Endothelial cell of umbilical vein (primary cell): ENCODE results near the gene KLHL21. TPM values are rescaled to one million over a fixed set of nuclear protein-coding genes. Genes with fewer than 3 reads are reported as not detected.

Experiments used
- BruUV-seq: library from RNA; stranded (reverse); fragments of 400-500 nt; replicated peaks from 2 replicates; lab custom pipeline; 2021; lab: Mats Ljungman, UMichigan
- CTCF ChIA-PET: fragments of 300-600, 350-600 bp; sonication (Branson Sonifier 250); formaldehyde crosslinking; loops from one replicate; lab custom pipeline; 2021; ENCODE audit warnings: antibody characterized with exemption, inconsistent platforms; lab: Charles Lee
- POLR2A ChIA-PET: fragments of 300-600, 350-600 bp; sonication (Branson Sonifier 250); formaldehyde crosslinking; loops from one replicate; lab custom pipeline; 2021; ENCODE audit warnings: antibody characterized with exemption, inconsistent platforms; lab: Charles Lee
- DNase-seq: peaks from one replicate; pipeline ENCODE4 v3.0.0-alpha.2; 2011; ENCODE audit warnings: low read depth, low spot score
- FAIRE-seq: peaks from 2 replicates; lab custom pipeline; 2011; peaks lifted over from hg19 to GRCh38; lab: Jason Lieb, UNC
- H2AFZ ChIP-seq: 2 replicates; pipeline ENCODE4 v1.6.0; 2012; ENCODE audit warnings: low read depth, low read length, control low read depth, inconsistent platforms
- H3K27ac ChIP-seq: 2 replicates; pipeline ENCODE4 v1.5.1; 2011; ENCODE audit warnings: low read depth, mild to moderate bottlenecking, control low read depth, low read length, moderate library complexity; ENCODE audit not compliant: insufficient read depth
- H3K27me3 ChIP-seq, 2 experiments: 2 replicates each; pipeline versions ENCODE4 v1.6.0 to v1.6.1; 2011; ENCODE audit warnings: low read length in 2 of 2, mixed read lengths in 1 of 2; ENCODE audit not compliant: control insufficient read depth in 2 of 2, insufficient read depth in 2 of 2
- H3K36me3 ChIP-seq, 2 experiments: 2 replicates in 1 of 2; 3 replicates in 1 of 2; pipeline ENCODE4 v1.5.1; 2011; ENCODE audit warnings: low read length in 2 of 2, mild to moderate bottlenecking in 1 of 2, moderate library complexity in 1 of 2; ENCODE audit not compliant: control insufficient read depth in 2 of 2, insufficient read depth in 2 of 2; ENCODE audit errors: extremely low read depth in 1 of 2
- H3K4me1 ChIP-seq: 3 replicates; pipeline ENCODE4 v1.5.1; 2011; ENCODE audit warnings: mild to moderate bottlenecking, low read length; ENCODE audit not compliant: control insufficient read depth, insufficient read depth; ENCODE audit errors: extremely low read depth
- H3K4me2 ChIP-seq: 2 replicates; pipeline ENCODE4 v1.6.1; 2011; ENCODE audit warnings: low read length, control low read depth, mixed read lengths; ENCODE audit not compliant: insufficient read depth
- H3K4me3 ChIP-seq, 3 experiments: fragments of 200-600 bp in 1 of 3; sonication (generic), shearing (Covaris generic) in 1 of 3; replicated peaks in 1 of 3; 2 replicates each; pipeline ENCODE4 v1.5.1; 2011 to 2016; ENCODE audit warnings: control low read depth in 3 of 3, low read length in 3 of 3, mild to moderate bottlenecking in 2 of 3, inconsistent platforms in 1 of 3, low read depth in 1 of 3, moderate library complexity in 1 of 3; ENCODE audit not compliant: insufficient read depth in 1 of 3
- H3K79me2 ChIP-seq: 2 replicates; pipeline ENCODE4 v1.6.0; 2012; ENCODE audit warnings: low read length, inconsistent platforms; ENCODE audit not compliant: control insufficient read depth, insufficient read depth
- H3K9ac ChIP-seq: replicated peaks from 2 replicates; pipeline ENCODE3; 2011; ENCODE audit warnings: low read length, control low read depth; ENCODE audit not compliant: insufficient read depth; ENCODE audit errors: extremely low read depth
- H3K9me1 ChIP-seq: replicated peaks from 3 replicates; pipeline ENCODE4 v1.6.0; 2011; ENCODE audit warnings: mild to moderate bottlenecking, low read length; ENCODE audit not compliant: control insufficient read depth, insufficient read depth; ENCODE audit errors: extremely low read depth
- H3K9me3 ChIP-seq: replicated peaks from 2 replicates; pipeline ENCODE4 v1.5.1; 2012; ENCODE audit warnings: low read length, inconsistent platforms; ENCODE audit not compliant: control insufficient read depth, insufficient read depth
- H4K20me1 ChIP-seq: replicated peaks from 2 replicates; pipeline ENCODE3; 2011; ENCODE audit warnings: mild to moderate bottlenecking, low read length; ENCODE audit not compliant: control insufficient read depth, insufficient read depth; ENCODE audit errors: extremely low read depth
- CTCF ChIP-seq, 2 donors: IDR thresholded peaks; 1 replicate in 1 of 2; 2 replicates in 1 of 2; pipeline ENCODE4 v1.5.1; 2011; ENCODE audit warnings: low read length in 2 of 2, mild to moderate bottlenecking in 2 of 2, moderate library complexity in 2 of 2, control low read depth in 1 of 2, inconsistent platforms in 1 of 2, low read depth in 1 of 2; ENCODE audit not compliant: insufficient read depth in 1 of 2; ENCODE audit errors: extremely low read depth in 1 of 2
- EZH2 ChIP-seq: IDR thresholded peaks from 2 replicates; pipeline ENCODE4 v1.6.1; 2012; ENCODE audit warnings: borderline replicate concordance, low read depth, mild to moderate bottlenecking, moderate library complexity, low read length, inconsistent platforms; ENCODE audit not compliant: severe bottlenecking
- dilution Hi-C: fragments of 300-500 bp; cut with MboI; formaldehyde crosslinking; loops from one replicate; pipeline ENCODE4 v1.15.0; 2019; ENCODE audit warnings: low sequenced_read_pairs; ENCODE audit not compliant: extremely low pct_ligation_motif_present
- intact Hi-C: fragments of 100-400 bp; cut with micrococcal nuclease; formaldehyde crosslinking; loops from one replicate; pipeline ENCODE4 v1.10.0; 2022
- polyA plus RNA-seq, 4 experiments: library from polyadenylated mRNA; depleted of rRNA in 3 of 4; stranded (reverse) in 3 of 4; unstranded in 1 of 4; fragments of >200 nt; gene quantifications; 2 replicates each; pipeline versions ENCODE4 v1.2.1 to v1.2.3, GENCODE V29; 2011 to 2012; ENCODE audit warnings: missing spikeins in 1 of 4
- total RNA-seq: library from RNA; stranded (reverse); gene quantifications from 2 replicates; pipeline ENCODE4 v1.2.3, GENCODE V29; 2021

KLHL21 gene
- total and polyA plus RNA-seq, 2 donors (not counting 3 experiments of a cell fraction or from before 2014, with no cell fraction given): 18.0 to 22.4 TPM

- Histone ChIP-seq H3K9me1 (no peaks in the 10 kb centered on the region), H3K79me2 (peaks cover 11% of the 10 kb centered on the region), H3K27ac (peak overlapping the region; percentile 41), H3K4me1 (peaks cover 14% of the 10 kb centered on the region), H3K9ac (peak overlapping the region; percentile 39), H3K36me3 (no peaks in the 10 kb centered on the region), H3K9me3 (no peaks in the 10 kb centered on the region), H2AFZ (peak overlapping the region; percentile 65), H3K4me2 (peak overlapping the region; percentile 75), H4K20me1 (no peaks in the 10 kb centered on the region), H3K27me3 (no peaks in the 10 kb centered on the region), H3K4me3 (peak overlapping the region; percentile 57 to 98 (median 65))
- dilution Hi-C loops: no loop called here
- DNase-seq: peak; percentile 30
- CTCF ChIA-PET: interaction anchor here (0.9 to 1.8 kb wide), 6 partner anchors 20 to 95 kb away, joined by 3 to 15 read pairs (median 7); partner anchors contain the start of genes NOL9 and TAS1R1
- BruUV-seq: no TSS peak
- POLR2A ChIA-PET: interaction anchor here (0.7 to 1.8 kb wide), 4 partner anchors 19 to 115 kb away, joined by 3 to 6 read pairs (median 6); partner anchors contain the start of gene KLHL21
- intact Hi-C loops: loop anchor here (1.0 kb wide), 2 partner anchors 20 to 32 kb away; partner anchors contain the start of gene PHF13
- no peak for TF ChIP-seq EZH2
- TF ChIP-seq CTCF (IDR thresholded peaks at IDR 0.05; ENCODE audit: extremely low read depth in 1 of 2, insufficient read depth in 1 of 2, low read depth in 1 of 2, low read length in 2 of 2): peak in 1 of 2 donors; percentile 22
- no peak for FAIRE-seq
These were observed 21.9 kb downstream of the KLHL21 start for GRCh38 chr1:6580593-6581409.
